Smooth muscle cell of the coronary artery (primary cell): ENCODE data around the gene APH1B. TPM values are rescaled to one million over a fixed set of nuclear protein-coding genes. Genes with fewer than 3 reads are reported as not detected.

ENCODE experiments used
- total RNA-seq: library from RNA; depleted of rRNA; stranded (reverse); fragments of >200 nt; gene quantifications from 2 replicates; pipeline ENCODE4 v1.2.3, GENCODE V29; 2014; ENCODE audit warnings: low replicate concordance

APH1B gene
- 9.7 and 12.2 TPM in 2 replicates for total RNA-seq

DNA sequence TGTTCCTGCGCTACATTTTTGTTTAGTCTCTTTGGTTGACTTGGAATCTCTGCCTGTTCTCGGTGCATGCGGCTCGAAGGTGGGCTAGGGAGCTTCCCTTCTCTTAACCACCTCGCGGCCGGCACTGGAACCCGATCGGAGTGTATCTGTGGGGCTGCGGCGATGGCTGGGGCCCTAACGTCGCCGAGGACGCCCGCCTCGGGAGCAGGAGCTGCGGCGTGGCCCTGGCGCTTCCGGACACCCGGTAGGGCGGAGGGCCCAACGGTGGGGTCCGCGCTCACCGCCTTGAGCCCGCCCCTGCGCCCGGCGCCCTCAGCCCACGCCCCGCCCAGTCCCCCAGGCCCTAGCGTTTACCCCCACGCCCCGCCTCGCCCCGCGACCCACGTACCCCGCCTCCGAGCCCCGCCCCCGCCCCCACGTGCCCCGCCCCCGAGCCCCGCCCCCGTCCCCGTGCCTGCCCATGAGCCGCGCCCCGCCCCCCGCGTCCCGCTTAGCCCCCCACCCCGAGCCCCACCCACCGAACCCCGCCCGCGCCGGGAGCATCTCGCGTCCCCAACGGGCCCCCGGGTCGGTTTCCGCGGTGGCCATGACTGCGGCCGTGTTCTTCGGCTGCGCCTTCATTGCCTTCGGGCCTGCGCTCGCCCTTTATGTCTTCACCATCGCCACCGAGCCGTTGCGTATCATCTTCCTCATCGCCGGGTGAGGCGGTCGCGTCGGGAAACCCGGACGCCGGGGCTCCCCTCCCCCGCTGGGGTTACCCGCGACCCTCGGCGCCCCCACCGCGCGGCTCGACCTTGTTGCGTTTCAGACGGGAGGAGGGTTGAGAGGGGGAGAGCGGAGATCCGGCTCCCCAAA lies at the start of gene APH1B:
TSS of gene APH1B (plus strand) at position 568 of the 855 bp plus-strand sequence. CDS start at position 587, 19 bp downstream.

Other genes with a start within 250 kb of the APH1B start
- 264 and 2,101 TPM in 2 replicates for gene TPM1, start 234.9 kb upstream of the APH1B start, total RNA-seq
- gene LACTB, start 155.7 kb upstream of the APH1B start, total RNA-seq: 24.7 and 40.9 TPM in 2 replicates
- 601 and 625 TPM in 2 replicates for gene RPS27L, start 120.1 kb upstream of the APH1B start, total RNA-seq
- 35.9 and 78.3 TPM in 2 replicates for gene RAB8B, start 88.0 kb upstream of the APH1B start, total RNA-seq
- 24.0 and 204 TPM in 2 replicates for gene CA12, start 104.2 kb downstream of the APH1B start, total RNA-seq
- gene USP3, start 227.0 kb downstream of the APH1B start, total RNA-seq: 22.5 and 22.7 TPM in 2 replicates